GM13977 (cell line): Measurements from ENCODE around the gene LMTK3.

Source experiments
- DNase-seq: peaks from one replicate; pipeline ENCODE4 v3.0.0; 2012; ENCODE audit warnings: low spot score
- CTCF ChIP-seq: IDR thresholded peaks from 2 replicates; pipeline ENCODE4 v1.5.1; 2012; ENCODE audit warnings: mild to moderate bottlenecking, control low read depth; ENCODE audit not compliant: insufficient read depth; ENCODE audit errors: extremely low read depth, missing control alignments
- in situ Hi-C: fragments of 300-500 bp; cut with MboI; formaldehyde crosslinking; loops from one replicate; pipeline ENCODE4 v1.12.0; 2022; ENCODE audit warnings: low sequenced_read_pairs, low pct_unique_long_range_greater_than_20kb, mixed read lengths, inconsistent platforms; ENCODE audit not compliant: unreplicated experiment

Gene LMTK3

GRCh38 chr19:48465215-48465614, 46.4 kb downstream of the LMTK3 start:
- in situ Hi-C loops, result no loop called here

DNA sequence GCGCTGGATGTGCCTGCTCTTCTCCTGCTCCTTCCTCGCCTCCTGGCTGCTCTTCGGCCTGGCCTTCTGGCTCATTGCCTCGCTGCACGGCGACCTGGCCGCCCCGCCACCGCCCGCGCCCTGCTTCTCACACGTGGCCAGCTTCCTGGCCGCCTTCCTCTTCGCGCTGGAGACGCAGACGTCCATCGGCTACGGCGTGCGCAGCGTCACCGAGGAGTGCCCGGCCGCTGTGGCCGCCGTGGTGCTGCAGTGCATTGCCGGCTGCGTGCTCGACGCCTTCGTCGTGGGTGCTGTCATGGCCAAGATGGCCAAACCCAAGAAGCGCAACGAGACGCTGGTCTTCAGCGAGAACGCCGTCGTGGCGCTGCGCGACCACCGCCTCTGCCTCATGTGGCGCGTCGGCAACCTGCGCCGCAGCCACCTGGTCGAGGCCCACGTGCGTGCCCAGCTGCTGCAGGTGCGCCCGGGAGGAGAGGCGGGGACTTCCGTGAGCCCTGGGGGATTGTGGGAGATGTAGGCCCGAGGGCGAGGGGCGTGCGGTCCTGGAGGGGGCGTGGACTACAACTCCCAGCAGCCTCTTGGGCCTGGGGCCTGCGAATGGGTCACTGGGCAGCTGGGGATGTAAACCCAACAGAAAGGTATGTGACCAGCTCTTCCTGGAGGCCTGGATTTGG, 49.5 kb downstream of the LMTK3 start:
- no peak for DNase-seq
- TF ChIP-seq CTCF, result no peak
- in situ Hi-C loops, result no loop called here

More at GRCh38 chr19:48465215-48465614, 46.4 kb downstream of the LMTK3 start:
- TF ChIP-seq CTCF, result no peak
- DNase-seq, result no peak

DNA sequence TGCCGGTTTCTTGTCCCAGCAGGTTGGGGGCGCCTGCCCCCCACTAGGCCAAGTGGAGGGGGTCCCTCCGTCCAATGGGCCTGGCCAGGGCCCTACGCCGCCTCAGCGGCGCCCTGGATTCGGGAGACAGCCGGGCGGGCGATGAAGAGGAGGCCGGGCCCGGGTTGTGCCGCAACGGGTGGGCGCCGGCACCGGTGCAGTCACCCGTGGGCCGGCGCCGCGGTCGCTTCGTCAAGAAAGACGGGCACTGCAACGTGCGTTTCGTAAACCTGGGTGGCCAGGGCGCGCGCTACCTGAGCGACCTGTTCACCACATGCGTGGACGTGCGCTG, 50.0 kb downstream of the LMTK3 start:
- TF ChIP-seq CTCF, result no peak
- in situ Hi-C loops, result no loop called here

GRCh38 chr19:48458016-48458415, 53.6 kb downstream of the LMTK3 start:
- DNase-seq, result no peak
- in situ Hi-C loops, result no loop called here
- TF ChIP-seq CTCF, result no peak

More for the DNA sequence above, 50.0 kb downstream of the LMTK3 start:
- DNase-seq, result no peak

DNA sequence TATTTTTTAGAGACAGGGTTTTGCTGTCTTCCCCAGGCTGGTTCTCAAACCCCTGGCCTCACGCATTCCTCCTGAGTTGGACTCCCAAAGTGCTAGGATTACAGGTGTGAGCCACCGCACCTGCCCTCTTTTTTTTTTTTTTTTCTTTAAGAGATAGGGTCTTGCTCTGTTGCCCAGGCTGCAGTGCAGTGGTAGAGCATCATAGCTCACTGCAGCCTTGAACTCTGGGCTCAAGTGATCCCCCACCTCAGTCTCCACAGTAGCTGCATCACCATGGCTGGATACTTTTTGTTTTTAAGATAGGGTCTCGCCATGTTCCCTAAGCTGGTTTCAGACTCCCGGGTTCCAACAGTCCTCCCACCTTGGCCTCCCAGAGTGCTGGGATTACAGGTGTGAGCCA, 54.8 kb downstream of the LMTK3 start:
- no peak for TF ChIP-seq CTCF
- in situ Hi-C loops, result no loop called here
- no peak for DNase-seq

DNA sequence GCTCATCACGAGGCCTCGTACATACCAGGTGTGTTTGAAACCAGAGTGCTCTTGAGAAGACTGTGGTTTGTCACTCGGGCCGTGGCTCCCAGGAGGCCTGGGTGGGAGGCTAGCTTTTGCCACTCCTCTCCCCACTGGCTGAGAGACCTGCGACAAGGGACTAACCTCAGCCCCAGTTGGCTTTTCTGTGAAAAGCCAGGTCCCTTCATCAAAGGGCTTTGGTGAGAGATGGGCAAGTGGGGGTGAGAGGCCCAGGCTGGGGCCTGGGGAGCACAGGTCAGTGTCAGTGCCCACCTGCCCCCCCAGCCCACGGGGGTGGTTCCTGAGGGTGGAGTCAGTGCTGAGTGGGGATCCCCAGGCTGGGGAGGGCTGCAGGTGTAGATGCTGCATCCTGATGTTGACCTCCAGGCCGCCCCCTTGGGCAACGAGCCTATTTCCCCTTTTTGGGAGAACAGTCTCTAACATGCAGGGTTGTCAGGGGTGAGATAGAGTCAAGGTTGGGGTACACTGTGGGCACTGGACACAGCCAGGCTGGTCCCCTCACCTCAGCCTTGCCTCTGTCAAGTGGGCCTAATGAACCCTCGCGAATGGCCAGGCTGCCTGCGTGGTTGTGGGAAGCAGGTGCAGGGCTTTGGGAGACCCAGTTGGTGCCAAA, 55.6 kb downstream of the LMTK3 start:
- no peak for TF ChIP-seq CTCF
- DNase-seq, result no peak
- in situ Hi-C loops, result no loop called here
